ENCODE results near the gene FERMT2.

Gene FERMT2

DNA sequence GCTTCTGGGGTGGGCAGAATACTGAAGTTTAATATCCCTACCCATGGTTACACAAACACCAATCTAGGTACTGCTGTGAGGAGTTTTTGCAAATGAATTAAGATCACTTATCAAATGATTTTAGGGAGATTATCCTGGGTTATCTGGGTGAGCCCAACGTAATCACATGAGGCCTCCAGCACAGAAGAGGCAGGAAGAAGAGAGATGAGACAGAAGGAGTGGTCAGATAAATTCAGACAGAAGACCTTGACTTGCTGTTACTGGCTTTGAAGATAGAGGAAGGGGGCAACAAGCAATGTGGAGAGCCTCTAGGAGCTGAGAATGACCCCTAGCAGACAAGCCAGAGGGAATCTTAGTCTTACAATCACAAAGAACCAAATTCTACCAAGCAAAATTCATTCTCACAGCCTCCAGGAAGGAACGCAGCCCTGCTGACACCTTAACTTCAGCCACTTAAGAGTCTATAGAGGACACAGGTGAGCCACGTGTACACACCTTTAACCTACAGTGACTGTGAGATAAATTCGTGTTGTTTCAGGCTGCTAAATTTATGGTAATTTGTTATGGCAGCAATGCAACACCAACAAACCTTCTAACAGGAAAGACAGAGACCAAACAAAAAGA lies 49.4 kb downstream of the FERMT2 start:
- DNase-seq (ENCODE audit: low read depth in 2 of 3, low spot score in 2 of 3), result no peak

DNA sequence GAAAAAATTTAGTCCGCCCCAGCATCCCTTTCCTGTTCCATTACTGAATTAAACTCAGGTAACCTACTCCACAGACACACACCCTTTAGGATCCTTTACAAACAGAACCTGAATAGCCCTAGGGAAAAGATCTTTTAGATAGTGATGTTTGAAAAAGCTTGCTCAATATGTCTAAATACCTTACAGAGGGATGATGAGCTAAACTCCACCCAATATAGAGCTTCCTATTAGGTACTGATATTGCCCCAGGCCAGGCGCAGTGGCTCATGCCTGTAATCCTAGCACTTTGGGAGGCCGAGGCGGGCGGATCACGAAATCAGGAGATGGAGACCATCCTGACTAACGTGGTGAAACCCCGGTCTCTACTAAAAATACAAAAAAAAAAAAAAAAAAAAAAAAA lies 50.1 kb downstream of the FERMT2 start:
- no peak for DNase-seq (ENCODE audit: low read depth in 2 of 3, low spot score in 2 of 3)

DNA sequence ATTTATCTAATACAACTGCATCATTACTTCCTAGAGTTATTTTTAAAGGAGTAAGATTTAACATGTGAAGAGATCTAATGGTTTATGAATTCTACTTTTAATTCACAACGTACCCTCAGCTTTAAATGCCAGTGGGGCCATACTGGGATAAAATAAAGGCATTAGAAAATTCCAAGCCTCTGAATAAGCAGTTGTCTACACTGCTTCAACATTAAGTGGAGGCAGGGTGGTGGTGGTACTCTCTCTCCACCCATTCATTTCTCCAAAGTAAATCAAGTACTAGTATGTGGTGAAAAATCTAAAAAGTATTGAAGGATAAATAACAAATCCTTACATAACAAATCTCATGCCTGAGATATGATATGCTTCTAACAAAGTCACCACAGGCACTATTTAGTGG lies 52.4 kb downstream of the FERMT2 start:
- DNase-seq (ENCODE audit: low read depth in 2 of 3, low spot score in 2 of 3), result no peak

DNA sequence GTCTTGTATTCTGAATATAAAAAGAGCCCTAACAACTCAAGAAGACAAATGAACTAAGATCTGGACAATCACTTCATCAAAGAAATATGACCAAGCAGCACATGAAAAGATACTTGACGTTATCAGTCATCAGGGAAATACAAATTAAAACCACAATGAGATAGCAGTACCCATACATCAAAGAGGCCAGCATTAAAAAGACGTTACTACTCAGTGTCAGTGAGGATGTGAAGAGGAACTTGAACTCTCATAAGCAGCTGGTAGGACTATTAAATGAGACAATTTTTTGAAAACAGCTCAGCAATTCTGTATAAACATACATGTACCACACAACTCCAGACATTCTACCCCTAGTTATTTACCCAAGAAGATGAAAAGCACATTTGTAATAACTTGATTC lies 55.9 kb downstream of the FERMT2 start:
- DNase-seq (ENCODE audit: low read depth in 2 of 3, low spot score in 2 of 3), result no peak

DNA sequence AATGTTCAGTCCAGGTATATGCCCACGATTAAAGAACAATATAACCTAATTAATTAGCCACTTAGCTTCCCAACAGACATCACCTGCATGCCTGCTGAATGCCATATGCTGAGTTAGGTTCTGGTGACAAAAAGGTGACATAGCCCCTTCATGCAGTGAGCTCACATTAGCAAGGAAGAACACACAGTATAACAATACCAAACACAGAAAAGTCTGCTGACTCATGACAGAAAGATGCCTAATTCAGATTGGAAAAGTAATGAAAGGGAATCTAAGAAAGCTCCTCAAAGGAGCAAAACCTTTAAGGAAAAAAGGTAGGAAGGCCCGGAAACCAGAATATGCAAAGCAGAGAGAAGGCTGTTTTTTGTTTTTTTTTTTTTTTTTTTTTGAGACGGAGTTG lies 59.0 kb downstream of the FERMT2 start:
- no peak for DNase-seq (ENCODE audit: low read depth in 2 of 3, low spot score in 2 of 3)

DNA sequence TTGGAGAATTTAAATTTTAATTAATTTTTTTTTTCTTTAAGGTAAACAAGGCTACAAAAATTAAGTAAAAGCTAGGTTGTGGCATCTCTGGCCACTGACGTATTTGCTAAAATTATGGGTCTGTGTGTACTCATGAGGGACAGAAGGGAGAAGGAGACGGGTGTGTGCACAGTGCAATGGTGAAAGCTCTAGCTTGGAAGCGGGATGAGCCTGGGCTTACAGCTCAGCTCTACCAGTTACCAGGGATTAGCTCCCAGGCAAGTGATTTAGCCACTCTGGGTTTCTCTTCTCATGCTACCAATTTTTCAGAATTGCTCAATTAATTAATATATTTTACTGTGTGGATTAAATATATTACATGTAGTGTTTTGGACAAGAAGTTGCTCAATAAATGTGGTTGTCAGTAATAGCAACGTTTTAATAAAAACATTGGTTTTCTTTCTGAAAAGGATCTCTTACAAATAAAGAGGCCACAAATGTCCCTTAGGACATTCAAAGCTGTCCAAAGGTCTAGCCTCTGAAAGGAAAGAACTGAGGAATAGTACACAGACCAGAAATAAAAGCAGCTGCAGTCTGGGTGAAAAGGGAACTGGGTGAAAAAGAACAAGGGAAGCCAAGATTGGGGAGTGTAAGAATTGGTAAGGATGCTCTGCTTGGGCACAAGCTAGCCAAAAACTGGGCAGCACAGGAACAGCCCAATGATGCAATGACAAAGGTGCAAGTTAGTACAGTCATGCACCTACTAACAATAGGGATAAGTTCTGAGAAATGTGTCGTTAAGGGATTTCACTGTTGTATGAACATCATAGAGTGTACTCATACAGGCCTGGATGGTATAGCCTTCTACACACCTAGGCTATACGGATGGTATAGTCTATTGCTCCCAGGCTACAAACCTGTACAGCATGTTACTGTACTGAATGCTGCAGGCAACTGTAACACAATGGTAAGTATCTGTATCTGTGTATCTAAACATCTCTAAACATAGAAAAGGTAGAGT lies 61.7 kb downstream of the FERMT2 start:
- DNase-seq (ENCODE audit: low read depth in 2 of 3, low spot score in 2 of 3), result no peak

DNA sequence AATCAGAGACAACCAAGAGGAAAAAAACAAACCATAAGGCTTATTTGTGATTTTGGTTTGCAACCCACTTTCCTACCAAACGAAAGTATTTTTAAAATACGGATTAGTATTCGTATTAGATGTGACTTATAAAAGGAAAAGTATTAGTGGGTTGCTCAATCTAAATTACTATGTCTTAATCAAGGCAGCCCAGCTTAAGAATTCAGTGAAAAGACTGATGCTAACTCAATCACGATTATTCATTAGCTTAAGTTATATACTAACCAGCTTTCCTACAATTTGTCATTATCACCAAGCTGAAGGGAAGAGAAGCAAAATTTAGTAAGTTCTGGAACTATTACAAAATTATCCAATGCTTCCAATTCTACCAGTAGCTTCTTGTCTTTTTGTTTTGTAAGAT lies 62.7 kb downstream of the FERMT2 start:
- DNase-seq (ENCODE audit: low read depth in 2 of 3, low spot score in 2 of 3), result no peak

DNA sequence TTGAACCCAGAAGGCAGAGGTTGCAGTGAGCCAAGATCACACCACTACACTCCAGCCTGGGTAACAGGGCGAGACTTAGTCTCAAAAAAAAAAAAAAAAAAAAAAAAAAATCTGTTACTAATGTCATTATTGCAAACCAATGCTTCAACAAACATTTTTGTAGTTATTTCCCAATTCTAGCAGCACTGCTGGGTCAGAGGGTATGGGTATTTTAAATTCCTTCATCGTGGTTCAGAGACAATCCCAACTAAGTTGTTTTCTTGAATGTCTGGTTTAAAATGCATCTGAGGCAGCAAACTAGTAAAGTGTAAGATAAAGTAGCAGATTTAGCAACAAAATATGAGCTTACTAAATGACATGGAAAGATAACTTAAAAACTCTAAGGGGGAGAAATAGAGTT lies 65.6 kb downstream of the FERMT2 start:
- DNase-seq (ENCODE audit: low read depth in 2 of 3, low spot score in 2 of 3), result no peak

DNA sequence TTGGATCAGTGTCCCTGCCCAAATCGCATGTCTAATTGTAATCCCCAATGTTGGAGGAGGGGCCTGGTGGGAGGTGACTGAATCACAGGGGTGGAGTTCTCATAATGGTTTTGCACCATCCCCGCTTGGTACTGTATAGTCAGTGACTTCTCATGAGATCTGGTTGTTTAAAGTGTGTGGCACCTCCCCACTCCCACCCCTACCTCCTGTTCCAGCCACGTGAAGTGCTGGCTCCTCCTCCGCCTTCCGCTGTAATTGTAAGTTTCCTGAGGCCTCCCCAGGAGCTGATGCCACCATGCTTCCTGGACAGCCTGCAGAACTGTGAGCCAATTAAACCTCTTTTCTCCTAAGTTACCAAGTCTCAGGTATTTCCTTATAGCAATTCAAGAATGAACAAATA lies 67.2 kb downstream of the FERMT2 start:
- DNase-seq (ENCODE audit: low read depth in 2 of 3, low spot score in 2 of 3), result no peak

DNA sequence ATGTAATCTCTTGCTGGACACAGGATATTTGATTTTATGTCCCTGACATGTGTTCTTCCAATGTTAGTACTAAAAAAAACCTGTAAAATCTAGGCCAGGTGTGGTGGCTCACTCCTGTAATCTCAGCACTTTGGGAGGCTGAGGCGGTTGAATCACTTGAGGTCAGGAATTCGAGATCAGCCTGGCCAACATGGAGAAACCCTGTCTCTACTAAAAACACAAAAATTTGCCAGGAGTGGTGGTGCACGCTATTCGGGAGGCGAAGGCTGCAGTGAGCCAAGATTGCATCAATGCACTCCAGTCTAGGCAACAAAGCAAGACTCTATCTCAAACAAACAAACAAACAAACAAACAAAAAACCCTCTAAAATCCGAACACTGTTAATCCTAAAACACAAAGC lies 68.0 kb downstream of the FERMT2 start:
- DNase-seq (ENCODE audit: low read depth in 2 of 3, low spot score in 2 of 3), result no peak

DNA sequence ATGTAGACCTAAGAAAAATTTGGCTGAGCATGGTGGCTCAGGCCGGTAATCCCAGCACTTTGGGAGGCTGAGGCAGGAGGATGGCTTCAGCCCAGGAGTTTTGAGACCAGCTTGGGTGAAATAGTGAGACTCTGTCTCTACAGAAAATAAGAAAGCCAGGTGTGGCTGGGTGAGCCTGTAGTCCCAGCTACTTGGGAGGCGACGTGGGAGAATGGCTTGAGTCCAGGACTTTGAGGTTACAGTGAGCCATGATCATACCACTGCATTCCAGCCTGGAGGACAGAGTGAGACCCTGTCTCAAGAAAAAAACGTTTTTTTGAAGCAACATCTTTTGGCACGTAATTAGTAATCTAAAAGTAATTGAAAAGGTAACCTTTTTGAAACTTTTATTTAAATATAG lies 70.9 kb downstream of the FERMT2 start:
- no peak for DNase-seq (ENCODE audit: low read depth in 2 of 3, low spot score in 2 of 3)

DNA sequence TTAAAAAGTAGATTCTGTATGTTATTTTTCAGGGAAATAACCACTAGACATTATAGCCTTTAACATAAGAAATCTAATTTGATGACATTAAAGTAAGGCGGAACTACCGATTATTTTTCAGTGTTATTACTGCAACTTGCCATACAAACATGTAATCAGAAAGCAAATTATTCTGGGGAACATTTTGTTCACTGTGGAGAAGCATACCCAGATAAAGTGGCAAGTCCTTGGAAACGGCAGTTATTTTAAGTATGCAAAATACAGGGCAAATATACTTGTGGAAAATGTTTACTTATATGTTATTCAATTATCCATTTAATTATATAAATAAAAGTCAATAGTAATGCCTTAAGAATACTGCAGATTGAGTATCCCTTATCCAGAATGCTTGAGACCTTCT lies 71.9 kb downstream of the FERMT2 start:
- no peak for DNase-seq (ENCODE audit: low read depth in 2 of 3, low spot score in 2 of 3)

DNA sequence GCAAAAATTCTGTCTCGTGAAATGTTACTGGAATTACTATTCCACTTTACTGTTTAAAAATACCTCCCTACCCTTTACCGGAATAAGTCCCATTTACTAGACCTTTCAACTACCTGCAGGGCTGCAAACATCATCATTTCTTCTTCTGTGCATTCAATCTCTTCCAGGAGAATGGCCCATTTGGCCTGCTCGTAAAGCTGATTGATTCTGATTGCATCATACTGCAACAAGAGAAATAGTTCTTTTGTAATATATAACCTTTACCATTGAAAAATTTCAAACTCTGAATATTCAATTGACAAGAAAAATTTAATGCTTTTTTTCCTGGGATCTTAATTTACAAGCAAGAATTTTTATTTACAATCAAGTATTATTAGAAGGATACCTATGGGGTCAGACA lies 72.4 kb downstream of the FERMT2 start:
- DNase-seq (ENCODE audit: low read depth in 2 of 3, low spot score in 2 of 3), result no peak

DNA sequence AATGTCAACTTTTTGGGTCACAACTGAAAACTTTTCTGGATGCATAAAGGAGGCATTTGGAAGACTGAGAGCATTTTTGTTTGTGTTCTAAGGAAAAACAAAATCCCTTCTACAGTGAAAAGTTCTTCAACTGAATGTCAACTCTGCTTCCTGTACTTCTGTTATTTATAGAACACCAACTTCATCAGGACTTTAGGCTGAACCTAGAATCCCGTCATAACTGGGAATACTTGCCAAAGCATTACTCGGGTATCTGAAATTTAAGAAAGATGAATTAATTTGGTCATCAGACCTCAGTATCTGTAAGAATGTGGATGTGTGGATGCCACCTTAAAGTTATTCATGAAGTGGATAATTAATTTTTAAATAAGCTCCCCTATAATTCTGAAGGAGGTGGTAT lies 73.2 kb downstream of the FERMT2 start:
- DNase-seq (ENCODE audit: low read depth in 2 of 3, low spot score in 2 of 3), result no peak

DNA sequence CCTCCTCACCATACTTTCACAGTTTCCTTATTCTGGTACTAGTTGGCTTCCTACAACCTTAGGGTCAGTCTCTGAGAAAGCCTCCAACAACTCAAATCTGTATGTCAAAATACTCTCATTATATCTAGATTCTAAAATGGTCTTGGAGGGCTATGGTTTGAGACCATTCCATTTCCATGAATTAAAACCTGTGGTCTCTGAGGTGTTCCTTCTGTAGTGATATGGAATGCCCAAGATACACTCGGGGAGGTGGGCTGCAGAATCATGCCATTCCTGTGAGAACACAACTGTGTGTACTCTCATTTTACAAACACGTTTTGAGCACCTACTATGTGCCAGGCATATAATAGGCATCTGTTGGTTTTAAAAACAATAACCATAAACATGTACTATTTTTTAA lies 74.0 kb downstream of the FERMT2 start:
- DNase-seq (ENCODE audit: low read depth in 2 of 3, low spot score in 2 of 3), result no peak

DNA sequence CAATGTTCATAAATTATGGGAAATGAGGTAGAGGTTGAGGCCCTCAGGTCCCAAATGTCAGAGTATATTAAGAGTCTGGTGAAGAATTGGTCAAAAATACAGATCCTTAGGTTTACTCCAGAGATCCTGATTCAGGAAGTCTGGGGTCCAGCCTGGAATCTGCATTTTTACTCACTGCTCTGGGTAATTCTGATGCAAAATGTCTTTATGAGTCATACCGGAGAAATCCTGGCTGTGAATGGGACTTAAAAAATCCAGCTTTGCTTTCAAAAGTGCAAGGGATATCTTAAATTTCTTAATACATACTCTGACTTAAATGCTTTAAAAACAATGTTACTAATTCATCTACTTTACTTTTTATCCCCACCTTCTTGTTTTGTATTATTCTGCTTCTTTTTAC lies 74.5 kb downstream of the FERMT2 start:
- no peak for DNase-seq (ENCODE audit: low read depth in 2 of 3, low spot score in 2 of 3)

DNA sequence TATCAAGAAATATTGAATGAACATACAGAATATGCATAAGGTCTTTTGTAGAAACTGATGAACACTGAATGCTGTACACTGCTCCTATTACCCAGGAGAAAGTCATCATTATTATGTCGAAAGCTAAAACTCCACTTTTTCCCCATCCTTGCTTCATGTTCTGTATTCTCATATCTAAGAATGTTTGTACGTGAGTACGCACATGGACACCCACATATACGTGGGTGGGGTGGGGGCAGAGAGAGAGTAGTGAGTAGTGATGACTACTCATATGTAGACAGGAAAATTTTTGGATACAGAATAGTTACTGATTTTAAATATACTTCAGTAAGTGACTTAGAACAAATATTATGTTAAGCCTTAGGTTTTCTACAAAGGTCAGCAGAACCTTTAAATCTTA lies 75.1 kb downstream of the FERMT2 start:
- DNase-seq (ENCODE audit: low read depth in 2 of 3, low spot score in 2 of 3), result no peak

DNA sequence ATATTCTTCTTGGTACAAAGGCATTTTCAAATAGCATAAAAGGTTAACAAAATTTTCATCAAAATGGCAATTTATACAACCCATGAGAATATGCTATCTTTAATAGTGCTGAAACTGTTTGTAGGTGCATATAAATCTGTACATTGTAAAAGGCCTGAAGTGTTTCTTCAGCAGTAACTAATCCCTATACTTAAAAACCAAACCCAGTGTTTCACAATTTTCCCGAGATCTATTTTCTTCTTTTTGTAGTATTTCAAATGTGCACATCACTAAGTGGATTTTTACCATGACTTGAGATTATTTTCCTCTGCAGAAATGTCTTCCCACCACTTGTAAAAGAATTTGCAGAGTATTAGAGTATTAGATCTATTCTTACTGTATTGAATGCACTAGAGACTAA lies 76.5 kb downstream of the FERMT2 start:
- DNase-seq (ENCODE audit: low read depth in 2 of 3, low spot score in 2 of 3), result no peak

DNA sequence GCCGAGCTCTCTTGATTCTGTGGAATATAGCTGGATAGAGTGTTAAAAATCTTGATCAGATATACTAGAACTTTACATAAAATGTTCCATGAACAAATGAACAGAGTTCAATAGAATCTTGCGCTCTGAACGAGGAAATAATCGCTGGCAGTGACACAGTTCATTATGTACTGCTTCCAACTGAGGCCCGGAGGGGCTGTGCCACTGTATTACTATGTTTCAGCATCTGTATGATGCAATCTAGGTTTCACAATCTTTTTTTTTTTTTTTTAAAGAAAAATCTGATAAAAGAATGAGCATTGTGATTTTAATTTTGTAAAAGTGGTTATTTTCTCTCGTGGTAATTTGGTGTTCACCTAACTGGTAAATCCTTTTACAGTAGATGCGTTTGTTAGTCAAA lies 77.2 kb downstream of the FERMT2 start:
- DNase-seq (ENCODE audit: low read depth in 2 of 3, low spot score in 2 of 3), result no peak

DNA sequence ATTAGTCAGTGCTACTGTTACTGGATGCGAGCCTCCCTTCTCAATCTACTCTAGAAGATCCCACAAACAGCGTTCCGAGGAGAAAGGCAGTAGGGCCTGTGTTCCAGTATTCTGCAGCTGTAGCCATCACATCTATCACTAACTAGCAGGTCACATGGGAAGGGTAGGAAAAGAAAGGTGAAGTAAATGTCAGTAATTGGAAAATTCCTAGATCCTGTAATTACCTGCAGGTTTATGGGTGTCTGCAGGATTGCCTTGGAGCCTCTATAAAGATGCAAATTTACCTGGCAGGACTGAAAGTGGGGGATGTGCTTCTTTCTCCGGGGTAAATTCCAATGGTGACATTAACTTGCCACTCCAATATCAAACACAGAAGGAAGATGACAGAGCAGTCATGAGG lies 77.8 kb downstream of the FERMT2 start:
- DNase-seq (ENCODE audit: low read depth in 2 of 3, low spot score in 2 of 3), result no peak

DNA sequence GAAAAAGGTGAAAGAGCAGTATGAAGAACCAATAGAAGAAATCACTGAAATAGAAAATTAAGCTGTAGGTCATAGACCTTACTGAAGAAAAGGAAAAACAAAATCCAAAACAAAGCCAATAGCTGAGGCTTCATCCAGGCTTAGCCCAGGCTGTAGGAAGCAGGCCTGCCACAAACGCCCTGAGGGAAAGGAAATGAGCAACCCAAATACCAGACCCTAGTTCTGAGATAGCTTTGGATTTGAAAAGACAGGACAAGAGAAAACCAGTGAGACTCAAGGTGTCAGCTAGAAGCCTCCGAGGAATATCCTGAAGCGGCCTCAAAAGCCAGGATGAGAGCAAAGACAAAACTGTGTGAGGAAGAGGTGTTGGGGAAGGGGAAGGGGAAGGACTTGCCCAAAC lies 79.2 kb downstream of the FERMT2 start:
- DNase-seq (ENCODE audit: low read depth in 2 of 3, low spot score in 2 of 3), result no peak

DNA sequence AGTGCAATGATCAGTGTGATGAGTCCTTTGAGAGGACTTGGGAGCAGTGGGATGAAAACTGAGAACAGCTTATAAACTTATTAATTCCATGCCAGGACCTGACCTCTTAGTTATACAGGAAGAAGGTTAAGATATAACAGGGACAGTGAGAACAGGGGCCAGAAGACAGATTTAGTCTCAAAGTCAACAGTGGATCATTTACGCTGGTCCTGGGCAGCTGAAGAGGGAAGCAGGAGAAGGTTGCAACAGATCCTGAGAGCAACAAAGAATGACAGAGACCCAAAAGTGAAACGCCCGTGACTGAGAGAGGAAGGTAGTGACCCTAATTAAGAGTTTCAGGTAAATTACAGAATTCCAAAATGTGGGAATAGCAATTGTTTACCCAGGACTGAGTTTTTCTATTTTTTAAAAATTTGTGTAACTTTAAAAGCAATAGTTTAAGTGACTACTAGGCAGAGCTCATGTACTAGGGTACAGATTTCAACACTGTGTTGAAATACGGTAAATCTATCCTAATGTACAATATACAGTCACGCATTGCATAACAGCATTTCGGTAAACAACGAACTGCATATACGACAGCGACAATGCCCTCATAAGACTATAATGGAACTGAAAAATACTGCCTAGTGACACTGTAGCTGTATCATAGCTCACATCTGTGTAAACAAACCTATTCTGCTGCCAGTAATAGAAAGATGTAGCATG lies 81.8 kb downstream of the FERMT2 start:
- no peak for DNase-seq (ENCODE audit: low read depth in 2 of 3, low spot score in 2 of 3)
